GM19372 (cell line): ENCODE measurements around the gene USP6NL.

ENCODE experiments used
- ATAC-seq: cut with Tn5 transposase; IDR thresholded peaks from one replicate; pipeline ENCODE4 v1.9.1; 2021; ENCODE audit warnings: mild to moderate bottlenecking, low read depth, moderate library complexity; ENCODE audit not compliant: unreplicated experiment

Gene USP6NL

GRCh38 chr10:11560076-11560709 lies 51.3 kb downstream of the USP6NL start:
- no peak for ATAC-seq

- ATAC-seq: no peak
These were observed 53.5 kb downstream of the USP6NL start for GRCh38 chr10:11557967-11558366.

GRCh38 chr10:11557513-11557912 lies 53.9 kb downstream of the USP6NL start:
- no peak for ATAC-seq

- no peak for ATAC-seq
These were observed 55.9 kb downstream of the USP6NL start for GRCh38 chr10:11555556-11555955.

GRCh38 chr10:11553773-11554381 lies 57.6 kb downstream of the USP6NL start:
- peak; percentile 89 for ATAC-seq

GRCh38 chr10:11551916-11552602 lies 59.4 kb downstream of the USP6NL start:
- ATAC-seq: no peak

GRCh38 chr10:11551104-11551503 lies 60.3 kb downstream of the USP6NL start:
- ATAC-seq: no peak

GRCh38 chr10:11548768-11549099 lies 62.7 kb downstream of the USP6NL start:
- no peak for ATAC-seq

GRCh38 chr10:11548065-11548767 lies 63.2 kb downstream of the USP6NL start:
- no peak for ATAC-seq

- no peak for ATAC-seq
These were observed 64.9 kb downstream of the USP6NL start for GRCh38 chr10:11546581-11546980.

GRCh38 chr10:11541296-11541695 lies 70.2 kb downstream of the USP6NL start:
- ATAC-seq: no peak

- no peak for ATAC-seq
These were observed 72.1 kb downstream of the USP6NL start for GRCh38 chr10:11539191-11539868.

GRCh38 chr10:11538834-11539190 lies 72.6 kb downstream of the USP6NL start:
- ATAC-seq: no peak

- no peak for ATAC-seq
These were observed 75.2 kb downstream of the USP6NL start for GRCh38 chr10:11536228-11536627.

GRCh38 chr10:11535346-11535959 lies 76.0 kb downstream of the USP6NL start:
- ATAC-seq: no peak

- no peak for ATAC-seq
These were observed 78.1 kb downstream of the USP6NL start for GRCh38 chr10:11533328-11533781.

GRCh38 chr10:11532306-11532705 lies 79.1 kb downstream of the USP6NL start:
- ATAC-seq: no peak

GRCh38 chr10:11530806-11531205 lies 80.6 kb downstream of the USP6NL start:
- ATAC-seq: no peak

GRCh38 chr10:11529276-11529903 lies 82.1 kb downstream of the USP6NL start:
- no peak for ATAC-seq

GRCh38 chr10:11528286-11528685 lies 83.2 kb downstream of the USP6NL start:
- ATAC-seq: no peak
